HG02759 (cell line): ENCODE measurements around the gene CABLES2.

ENCODE experiments used
- ATAC-seq: cut with Tn5 transposase; IDR thresholded peaks from one replicate; pipeline ENCODE4 v1.9.1; 2021; ENCODE audit warnings: mild to moderate bottlenecking, moderate library complexity; ENCODE audit not compliant: unreplicated experiment

CABLES2 gene, protein sequence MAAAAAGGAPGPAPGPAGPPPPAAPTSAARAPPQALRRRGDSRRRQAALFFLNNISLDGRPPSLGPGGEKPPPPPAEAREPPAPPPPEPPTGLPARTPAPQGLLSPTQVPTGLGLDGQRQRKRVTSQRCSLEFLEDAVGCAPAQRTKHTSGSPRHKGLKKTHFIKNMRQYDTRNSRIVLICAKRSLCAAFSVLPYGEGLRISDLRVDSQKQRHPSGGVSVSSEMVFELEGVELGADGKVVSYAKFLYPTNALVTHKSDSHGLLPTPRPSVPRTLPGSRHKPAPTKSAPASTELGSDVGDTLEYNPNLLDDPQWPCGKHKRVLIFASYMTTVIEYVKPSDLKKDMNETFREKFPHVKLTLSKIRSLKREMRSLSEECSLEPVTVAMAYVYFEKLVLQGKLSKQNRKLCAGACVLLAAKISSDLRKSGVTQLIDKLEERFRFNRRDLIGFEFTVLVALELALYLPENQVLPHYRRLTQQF

DNA sequence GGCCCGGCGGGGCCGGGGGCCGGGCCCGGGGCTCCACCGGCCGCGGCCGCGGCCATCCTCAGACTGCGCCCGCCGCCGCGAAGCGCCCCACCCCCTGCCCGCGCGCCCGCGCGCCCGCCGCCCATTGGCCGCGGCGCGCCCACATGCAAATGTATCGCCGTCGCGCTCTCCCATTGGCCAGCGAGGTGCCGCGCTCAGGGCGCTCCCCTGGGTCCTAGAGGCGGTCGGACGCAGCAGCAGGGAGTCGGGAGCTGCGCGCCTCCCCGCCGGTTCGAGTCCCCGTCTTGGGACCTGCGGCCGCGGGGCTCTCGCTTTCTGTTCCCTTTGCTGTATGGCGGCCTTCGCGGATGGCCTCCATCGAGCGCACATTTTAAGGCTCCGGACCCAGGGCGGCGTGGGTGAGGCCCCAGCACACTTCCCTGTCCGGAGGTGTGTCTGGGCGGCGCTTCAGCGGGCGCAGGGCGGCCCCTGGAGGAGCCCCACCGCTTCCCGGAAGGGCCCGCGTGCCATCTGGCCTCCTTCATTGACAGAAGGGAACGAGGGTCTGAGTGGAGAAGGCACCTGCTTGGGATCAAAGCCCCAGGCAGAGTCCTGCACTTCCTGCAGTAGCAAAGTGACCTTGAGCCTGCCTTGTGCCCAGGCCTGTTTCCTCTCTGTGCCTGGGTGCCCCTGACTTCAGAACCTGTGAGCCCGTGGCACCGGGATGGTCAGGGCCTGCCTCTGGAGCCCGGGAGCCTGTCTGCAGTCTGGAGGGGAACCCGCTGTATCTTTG, at the start of gene CABLES2:
Gene CABLES2, minus strand, starts transcription at position 65 of the 772 bp plus-strand sequence. Its CDS starts 9 bp downstream, at position 56.
- ATAC-seq = peak; percentile 91

GRCh38 chr20:62455929-62456328, 48.8 kb upstream of the CABLES2 start:
- ATAC-seq = no peak

DNA sequence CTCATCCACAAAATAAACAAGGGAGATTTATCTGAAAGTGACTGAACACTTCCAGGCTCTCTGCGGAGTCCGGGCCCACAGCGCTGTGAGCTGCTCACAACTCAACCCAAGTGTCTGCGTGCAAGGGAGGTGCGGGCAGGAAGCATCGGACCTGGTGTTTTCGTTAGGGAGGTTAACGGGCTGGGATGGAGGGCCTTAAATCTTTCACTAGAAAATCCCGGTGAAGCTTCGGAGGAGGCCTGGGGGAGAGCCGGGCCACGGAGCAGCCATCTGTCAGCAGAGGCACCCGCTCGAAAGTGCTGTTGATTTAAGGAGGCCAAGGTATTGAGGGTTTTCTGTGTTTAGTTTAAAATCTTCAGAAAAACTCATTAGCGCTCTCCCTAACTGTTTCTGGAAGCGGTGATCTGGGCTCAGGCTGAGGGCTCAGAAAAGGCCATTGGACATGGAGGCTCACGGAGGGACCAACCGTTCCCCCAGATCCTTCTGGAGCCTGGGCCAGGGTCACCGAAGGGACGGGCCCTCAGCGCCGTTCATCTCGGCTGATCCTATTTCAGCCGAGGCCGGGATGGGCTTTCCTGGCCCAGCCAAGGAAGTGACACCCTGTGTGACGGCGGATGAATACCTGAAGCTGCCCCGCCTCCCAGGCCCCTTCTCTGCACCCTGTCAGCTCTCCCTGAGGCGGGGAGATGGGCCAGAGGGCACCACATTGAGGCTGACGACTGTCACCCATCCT, 48.0 kb upstream of the CABLES2 start:
- no peak for ATAC-seq

DNA sequence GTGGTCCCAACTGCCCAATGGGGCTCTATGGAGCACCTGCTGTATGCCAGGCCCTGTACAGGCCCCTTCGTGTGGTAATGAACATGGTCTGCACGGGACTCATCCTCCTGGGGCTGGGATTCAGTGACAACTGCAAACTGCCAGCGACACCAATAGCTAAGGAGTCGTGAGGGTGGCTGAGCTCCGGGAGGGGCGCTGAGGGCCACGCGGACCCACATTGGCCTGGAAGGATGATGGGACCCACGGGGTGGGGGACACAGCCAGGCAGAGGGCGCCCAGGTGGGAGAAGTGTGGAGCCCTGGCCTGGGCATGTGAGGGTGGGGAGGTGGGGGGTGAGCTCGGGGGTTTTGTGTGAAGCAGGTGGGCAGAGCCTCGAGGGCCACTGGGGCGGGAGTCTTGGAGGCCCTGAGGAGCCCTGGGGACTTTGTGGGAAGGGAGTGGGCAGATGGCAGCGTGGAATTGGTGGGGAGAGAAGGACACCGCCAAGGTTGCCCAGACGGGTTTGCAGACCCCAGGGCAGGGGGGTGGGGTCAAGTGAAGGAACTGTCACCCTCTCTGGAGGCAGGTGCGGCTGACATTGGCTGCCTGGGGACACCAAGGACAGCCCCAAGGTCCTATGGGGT, 46.2 kb upstream of the CABLES2 start:
- no peak for ATAC-seq

DNA sequence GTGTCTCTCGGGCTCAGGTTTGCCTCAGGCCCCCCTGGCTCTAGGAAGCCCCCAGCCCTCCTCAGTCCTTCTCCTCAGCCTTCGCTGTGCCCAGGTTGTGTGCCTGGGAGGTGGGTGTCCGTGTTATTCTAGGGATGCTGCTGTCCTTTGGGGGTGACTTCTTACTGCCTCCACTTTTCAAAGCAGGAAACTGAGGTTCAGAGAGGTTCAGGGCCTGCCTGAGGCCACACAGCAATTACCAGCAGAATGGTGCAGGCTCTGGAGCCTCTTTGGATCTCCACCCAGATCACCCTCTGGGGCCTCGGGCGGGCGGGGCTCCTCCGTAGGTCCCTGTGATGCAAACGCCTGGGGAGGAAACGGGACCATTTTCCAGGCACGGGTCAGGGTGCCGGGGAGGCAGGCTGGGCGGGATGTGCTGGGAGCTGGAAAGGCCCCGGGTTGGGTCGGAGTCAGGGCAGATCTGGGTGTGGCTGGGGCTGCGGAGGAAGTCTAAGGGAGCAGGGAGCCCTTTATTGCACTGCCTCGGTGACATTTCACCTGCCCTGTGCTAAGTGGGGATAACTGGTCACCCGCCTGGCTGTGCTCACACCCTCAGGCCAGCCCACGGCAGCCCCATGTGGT, 45.5 kb upstream of the CABLES2 start:
- no peak for ATAC-seq

DNA sequence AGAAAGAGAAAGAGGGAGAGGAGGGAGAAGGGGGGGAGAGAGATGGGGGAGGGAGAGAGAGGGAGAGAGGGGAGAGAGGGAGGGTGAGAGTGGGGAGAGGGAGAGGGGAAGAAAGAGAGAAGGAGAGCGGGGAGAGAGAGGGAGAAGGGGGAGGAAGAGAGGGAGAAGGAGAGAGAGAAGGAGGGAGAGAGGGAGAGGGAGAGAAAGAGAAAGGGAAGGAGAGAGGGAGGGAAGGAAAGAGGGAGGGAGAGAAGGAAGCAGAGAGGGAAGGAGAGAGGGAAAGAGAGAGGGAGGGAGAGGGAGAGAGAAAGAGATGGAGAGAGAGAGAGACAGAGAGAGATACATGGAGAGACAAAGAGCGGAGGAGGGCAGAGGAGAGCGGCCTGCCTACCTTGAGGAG, 44.9 kb upstream of the CABLES2 start:
- ATAC-seq = no peak

- no peak for ATAC-seq
Observed at GRCh38 chr20:62451156-62451767, 44.2 kb upstream of the CABLES2 start.

- no peak for ATAC-seq
Observed at GRCh38 chr20:62449951-62450691, 43.0 kb upstream of the CABLES2 start.

GRCh38 chr20:62448788-62449187, 41.7 kb upstream of the CABLES2 start:
- ATAC-seq = no peak

- ATAC-seq = no peak
Observed at GRCh38 chr20:62448038-62448437, 41.0 kb upstream of the CABLES2 start.

DNA sequence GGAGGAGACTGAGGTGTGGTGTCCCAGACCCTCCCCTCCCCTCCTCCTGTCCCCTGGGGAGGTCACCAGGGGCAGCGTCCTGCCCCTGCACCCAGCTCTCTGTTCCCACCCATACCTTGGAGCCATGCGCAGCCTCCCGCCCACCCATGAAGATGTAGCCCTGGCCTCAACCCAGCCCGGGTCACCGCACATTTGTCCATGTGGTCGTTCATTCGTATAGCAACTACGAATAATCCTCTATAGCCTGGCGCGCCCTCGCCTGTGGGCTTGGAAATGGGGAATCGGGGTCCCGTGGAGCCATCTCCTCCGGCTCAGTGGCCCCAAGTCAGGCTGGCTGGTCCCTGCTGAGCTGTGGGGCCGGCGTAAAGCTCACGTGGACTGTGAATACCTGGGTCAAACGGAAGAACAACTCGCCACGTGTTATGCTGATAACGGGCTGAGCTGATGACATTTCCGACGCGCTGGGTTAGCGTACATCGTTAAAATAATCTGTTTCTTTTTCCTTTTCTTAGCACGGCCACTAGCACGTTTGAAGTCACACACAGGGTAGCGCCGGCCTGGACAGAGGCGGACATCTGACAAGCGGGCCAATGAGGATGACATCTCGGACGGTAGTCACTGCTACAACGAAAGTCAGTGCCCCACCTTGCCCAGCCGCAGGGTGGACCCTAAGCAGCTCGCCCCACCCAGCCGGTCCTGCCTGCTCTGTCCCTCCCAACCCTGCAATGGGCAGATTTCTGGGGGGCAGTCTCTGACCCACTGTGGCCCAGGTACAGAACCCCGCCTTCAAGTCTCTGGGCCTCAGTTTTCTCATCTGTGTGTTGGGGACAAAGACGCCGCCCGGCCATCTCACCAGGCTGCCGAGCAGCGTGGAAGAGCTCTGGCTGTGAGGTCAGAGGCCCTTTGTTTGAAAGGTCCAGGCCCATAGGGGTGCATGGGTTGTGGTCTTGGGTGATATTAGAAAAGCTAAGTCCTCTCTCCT, 40.1 kb upstream of the CABLES2 start:
- ATAC-seq = no peak

DNA sequence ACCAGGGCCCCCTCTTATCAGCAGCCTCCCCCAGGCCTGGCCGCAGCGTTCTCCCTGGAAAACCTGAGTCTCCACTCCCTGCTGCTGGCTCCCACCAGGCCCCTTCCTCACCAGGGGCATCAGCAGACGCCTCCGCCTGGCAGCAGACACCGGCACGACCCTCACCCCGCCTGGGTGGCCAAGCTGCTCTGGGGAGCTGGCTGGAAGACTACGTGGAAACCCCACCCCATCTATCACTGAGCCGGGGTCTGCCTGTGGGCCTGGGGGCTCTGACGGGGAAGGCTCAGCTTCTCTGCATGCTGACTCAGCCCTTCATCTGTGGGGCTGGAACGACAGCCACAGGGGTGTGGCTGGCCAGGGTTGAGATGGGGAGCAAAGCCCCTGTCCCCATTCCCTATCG, 39.4 kb upstream of the CABLES2 start:
- no peak for ATAC-seq

- ATAC-seq = no peak
Observed at GRCh38 chr20:62445553-62446340, 38.7 kb upstream of the CABLES2 start.

- no peak for ATAC-seq
Observed at GRCh38 chr20:62444286-62444685, 37.2 kb upstream of the CABLES2 start.

- no peak for ATAC-seq
Observed at GRCh38 chr20:62441987-62442539, 35.0 kb upstream of the CABLES2 start.

DNA sequence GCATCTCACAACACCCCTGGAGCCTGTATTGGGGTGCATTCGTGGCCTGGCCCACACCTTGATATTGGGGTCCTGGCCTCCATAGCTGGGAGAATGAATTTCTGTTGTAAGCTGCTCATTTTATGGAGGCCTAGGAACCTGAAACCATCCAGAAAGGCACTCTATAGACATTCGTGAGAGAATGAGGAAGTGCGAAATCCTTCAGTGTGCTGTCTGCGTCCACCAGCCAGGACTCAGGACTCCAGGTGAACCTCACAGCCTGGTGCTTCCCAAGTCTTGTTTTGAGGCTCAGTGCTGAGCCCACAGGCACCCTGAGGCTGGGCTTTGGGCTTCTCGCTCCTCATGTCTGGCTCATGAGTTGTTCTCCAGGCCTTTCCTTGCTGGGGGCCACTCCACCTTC, 32.1 kb upstream of the CABLES2 start:
- no peak for ATAC-seq

DNA sequence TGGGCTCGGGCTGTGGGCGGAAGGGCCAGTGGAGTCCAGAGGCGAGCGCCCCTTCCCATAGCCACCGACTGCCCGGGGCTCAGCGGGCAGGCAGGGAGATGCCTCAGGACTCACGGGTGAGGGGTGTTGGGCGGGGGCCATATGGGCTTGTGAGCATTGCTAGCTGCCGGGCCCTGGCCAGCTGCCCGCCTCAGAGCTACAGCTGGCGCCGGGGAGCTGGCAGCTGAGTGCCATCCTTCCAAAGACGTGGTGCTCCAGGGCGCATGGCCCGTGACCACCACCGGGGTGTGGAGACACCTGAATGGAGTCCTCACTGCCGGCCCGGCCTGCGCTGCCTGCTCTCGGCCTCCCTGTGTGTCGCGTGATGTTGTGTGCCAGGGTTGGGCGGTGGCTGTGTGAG, 30.8 kb upstream of the CABLES2 start:
- no peak for ATAC-seq
